ENCODE data around the gene ST8SIA2.

Gene ST8SIA2

DNA sequence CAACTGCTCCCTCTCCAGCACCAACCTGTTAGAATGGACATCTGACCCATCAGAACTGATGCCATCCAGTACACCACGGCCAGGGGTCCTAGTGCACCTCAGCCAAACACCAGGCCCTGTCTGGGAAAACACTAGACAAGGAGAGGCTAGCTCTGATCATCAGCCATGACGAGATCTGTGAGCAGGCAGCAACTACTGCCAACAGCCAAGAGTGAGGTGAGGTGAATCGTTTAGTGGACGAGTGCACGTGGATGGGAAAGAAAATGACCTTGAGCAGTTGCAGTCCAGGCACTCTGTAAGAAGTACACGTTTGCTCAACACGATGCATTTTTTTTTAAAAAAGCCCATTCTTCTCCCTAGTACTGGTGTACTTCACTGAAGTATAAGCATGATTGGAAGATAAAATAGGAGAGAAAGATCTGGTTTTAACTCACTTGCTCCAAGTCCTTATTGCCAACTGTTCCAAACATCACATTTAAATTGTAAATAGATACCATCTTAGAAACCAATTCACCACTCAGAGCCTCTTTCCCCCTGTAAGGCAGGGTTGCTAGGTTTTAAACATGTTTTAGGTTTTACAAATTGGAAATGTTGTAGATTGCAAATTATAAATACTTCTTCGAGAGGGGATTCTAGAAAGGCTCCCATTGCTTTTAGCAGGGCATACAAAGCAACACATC is 5.7 kb downstream of the ST8SIA2 start:
- DNase-seq (ENCODE audit: low spot score), result no peak

DNA sequence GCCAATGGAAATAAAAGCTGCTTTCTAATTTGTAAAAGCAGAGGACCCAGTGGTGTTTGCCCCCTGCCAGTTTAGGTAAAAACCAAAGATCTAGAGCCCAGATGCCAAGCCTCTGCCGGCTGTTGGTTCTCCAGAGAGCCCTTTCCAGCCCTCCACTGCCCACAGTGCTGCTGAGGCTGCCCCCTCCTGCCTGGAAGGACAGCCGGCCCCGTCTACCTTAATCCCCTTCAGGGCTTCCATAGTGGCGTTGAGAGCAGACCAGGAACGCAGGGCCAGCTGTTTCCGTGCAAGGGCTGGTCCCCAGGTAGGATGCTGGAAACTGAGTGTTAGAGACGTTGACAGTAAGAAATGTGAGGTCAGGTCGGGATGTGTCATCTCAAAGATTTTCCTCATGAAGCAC is 6.9 kb downstream of the ST8SIA2 start:
- no peak for DNase-seq (ENCODE audit: low spot score)

DNA sequence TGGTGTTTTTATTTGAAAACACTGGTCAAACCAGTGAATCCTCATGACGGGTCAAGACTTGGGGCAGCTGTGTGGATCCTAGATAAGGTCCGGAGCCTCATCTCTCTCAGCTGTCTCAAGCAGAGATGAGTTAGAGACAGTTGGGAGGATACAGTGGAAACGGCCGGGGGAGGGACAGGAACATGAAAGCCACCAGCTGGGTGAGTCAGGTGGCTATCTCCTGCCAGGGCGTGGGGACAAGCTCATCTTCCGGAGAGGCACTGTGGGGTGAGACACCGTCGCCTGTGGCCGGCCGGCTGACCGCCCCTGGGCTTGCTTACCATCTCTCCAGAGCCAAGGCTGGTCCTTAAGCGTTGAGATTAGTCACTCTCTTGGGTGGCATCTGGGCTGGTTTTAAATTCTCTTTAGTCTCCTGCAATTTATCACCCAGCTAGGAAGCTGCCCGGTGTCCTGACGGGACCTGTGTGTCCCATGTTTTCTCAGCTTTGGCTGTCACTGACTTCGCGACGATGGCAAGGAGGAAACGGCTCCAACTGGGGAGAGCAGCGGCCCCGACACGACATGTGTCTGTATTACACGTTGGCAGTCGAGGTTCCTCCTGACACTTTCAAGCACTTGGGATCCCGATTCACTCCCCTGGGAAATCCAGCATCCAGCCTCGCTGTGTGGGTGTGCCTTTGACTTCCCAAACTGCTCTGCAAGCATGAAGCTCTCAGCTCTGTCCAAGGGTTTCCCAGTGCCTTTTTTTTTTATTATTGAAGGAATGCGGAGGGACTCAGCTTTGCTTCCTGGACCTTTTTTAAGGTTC is 7.5 kb downstream of the ST8SIA2 start:
- no peak for DNase-seq (ENCODE audit: low spot score)

DNA sequence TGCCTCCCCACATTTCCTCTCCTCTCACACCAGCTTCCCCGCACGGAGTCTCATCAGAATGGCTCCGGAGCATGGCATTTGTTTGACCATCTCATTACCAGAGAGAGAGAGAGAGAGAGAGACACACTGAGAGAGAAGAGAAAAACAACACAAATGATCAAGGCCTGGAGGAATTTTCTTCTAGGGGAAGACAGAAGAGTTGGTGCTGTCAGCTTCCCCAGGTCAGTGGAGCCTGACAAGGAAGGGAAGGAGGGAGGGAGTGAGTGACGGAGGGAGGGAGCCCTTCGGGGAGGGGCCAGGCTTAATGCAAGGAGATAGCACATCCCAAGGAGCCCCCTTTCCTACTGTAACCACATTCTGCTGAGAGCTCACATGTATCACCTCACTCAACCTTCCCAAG is 9.1 kb downstream of the ST8SIA2 start:
- no peak for DNase-seq (ENCODE audit: low spot score)

DNA sequence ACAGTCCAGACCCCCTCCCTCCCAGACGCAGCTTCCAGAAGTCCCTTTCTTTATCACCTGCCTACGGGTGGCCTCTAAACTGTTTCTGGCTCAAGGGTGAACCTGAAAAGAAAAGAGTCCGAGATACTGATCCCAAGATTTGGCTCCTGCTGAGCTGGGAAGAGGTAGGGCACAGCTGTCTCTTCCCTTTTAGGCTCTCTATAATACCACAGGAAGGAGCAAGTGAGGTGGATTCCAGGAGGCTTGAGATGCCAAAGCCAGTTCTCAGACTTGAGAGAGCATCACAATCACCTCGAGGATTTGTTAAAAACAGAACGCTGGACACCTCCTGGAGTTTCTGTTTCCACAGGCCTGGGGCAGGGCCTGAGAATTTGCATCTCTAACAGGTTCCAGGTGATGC is 12.3 kb downstream of the ST8SIA2 start:
- no peak for DNase-seq (ENCODE audit: low spot score)

DNA sequence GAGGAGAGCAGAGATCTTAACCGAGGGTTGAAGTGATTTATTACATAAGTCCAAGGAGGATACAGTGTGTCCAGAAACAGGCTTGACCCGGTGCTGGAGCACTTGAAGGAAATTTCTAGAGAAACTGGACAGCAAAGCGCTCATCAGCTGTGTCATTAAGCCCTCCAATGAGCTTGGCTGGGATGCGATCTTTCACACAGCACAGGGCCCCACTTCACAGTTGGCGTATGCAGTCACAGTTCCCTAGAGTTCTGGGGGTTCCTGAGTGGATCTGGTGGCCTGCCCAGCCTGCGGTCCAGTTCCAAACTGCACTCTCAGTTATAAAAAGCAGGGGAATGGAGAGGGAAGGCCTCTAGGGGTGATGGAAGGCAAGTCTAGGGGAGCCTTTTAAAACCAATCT is 13.6 kb downstream of the ST8SIA2 start:
- no peak for DNase-seq (ENCODE audit: low spot score)

DNA sequence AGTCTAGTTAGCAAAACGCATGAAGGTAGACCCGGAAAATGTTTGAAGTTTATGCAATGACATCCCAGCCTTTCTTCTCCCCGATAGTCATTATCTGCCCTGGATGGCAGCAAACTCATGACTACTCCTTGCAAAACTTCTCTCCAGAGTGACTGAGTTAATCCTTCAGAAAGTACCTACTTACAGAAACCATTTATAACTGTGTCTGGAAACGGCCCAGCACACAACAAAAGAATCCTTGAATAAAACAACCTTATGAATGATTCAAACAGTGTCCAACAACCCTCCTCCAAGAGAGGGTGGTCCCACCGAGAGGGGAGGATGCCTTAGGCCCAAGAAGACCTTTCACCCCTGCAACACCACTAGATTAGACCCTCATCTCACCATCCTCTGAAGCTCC is 14.2 kb downstream of the ST8SIA2 start:
- DNase-seq (ENCODE audit: low spot score), result no peak

DNA sequence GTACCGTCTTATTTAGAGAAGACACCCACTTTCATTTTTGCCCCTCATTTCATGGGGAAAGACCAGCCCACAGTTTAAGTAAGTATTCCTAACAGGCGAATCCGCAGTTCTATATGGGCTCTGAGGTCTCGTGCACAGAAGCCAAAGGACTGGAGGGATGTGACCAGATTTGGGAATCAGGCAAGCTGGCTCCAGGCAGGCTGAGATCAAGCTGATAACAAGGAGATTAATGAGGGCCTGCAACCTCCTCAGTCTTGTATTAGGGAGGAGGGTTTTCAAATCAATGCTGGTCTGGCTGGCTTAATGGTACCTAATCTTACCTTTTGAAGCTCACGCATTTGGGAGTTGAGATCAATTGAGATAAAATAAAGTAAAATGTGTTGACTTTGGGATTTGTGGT is 15.3 kb downstream of the ST8SIA2 start:
- DNase-seq (ENCODE audit: low spot score), result no peak

DNA sequence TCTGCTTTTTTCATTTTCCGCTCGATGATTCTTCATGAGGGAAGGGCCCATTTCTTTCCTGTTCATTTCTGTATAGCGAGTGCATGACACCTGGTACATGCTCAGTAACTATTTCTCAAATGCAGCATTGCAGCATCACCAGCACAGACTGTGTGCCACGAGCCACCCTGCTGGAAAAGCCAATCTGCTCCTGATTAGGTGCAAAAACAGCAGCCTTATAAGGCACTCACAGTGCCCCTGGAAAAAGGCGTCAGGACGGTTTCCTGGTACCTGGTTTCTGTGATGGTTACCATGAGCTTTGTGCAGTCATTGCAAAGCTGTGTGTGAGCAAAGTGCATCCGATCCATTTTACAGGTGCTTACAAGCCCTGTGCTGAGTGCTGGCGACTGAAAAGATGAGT is 15.8 kb downstream of the ST8SIA2 start:
- no peak for DNase-seq (ENCODE audit: low spot score)

DNA sequence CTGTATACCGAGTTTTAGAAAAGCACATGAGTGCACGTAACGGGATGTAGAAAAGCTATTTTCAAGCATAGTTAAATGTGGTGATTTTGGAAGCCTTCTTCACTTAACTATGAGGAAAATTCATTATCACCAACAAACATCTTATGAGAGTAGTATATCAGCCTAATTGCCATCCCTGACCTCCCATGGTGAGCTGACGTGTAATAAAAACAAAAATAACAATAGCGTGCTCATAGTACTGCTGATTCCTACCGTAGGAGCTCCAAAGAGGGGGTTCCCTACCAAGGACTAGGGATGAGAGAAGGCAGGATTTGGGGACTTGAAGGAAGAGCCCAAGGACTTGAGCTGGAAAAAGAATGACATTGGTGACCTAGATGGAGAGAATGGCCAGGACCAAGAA is 16.9 kb downstream of the ST8SIA2 start:
- no peak for DNase-seq (ENCODE audit: low spot score)

DNA sequence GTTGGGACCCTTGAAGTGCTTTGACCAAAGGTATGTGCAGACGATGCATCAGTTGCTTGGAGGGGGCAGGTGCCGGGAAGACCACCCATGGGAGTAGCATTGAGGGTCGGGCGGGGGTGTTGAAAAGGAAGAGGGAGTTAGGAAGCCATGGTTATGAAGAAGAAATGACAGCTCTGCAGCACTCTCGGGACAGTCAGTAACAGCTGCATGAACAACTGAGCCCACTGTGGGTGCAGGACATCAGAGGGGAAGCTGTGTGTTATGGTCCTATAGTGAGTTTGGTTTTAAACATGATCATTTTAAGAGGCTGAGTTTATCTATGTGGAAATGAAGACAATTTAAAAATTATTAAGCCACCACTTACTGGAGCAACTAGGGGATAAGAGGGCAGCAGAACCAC is 17.6 kb downstream of the ST8SIA2 start:
- DNase-seq (ENCODE audit: low spot score), result no peak

DNA sequence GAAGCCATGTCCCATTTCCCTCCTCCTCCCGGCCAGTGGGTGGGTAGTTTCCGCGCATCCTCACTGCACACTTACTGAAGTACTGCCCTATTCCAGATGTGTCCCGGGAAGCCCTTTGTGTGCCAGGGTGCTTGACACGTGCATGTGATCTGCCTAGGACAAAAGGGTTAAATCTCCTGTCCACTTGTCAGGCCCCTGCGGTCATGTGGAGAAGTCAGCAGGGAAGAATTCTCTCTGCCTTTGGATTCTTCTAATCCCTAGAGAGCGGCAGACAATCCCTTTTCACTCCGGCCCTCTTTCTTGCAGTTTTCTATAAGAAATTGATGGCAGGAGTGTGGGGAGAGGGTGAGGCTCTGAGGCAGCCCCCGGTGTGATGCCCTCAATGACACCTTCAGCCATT is 19.8 kb downstream of the ST8SIA2 start:
- DNase-seq (ENCODE audit: low spot score), result no peak

DNA sequence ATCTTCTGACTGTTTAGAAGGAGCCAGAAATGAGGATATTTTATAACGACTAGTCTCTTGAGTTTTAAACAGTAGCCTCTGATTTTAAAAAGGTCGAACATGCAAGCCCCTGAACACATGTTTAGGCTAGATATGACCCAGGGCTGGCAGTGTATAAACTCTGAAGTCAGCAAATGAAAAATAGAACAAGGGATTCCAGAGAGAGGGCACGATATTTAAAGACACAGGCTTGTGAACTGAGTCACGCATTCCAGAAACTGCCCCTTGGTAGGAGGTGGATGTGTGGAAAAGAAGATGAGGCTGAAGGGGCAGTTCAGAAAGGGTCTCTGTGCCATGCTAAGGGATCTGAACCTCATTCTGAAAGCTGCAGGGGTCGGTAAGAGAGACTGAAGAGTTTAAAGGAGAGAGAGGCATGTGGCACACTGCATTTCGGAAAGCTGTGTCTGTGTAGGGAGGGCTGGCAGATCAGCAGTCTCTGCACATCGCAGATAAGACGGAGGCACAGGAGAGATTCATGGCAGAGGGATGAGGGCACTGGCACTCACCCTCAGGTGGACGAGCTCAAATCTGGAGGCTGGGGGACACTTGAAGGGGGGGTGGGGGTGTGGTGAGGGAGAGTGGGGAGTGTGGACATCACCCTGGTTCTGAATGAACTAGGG is 22.1 kb downstream of the ST8SIA2 start:
- DNase-seq (ENCODE audit: low spot score), result no peak

DNA sequence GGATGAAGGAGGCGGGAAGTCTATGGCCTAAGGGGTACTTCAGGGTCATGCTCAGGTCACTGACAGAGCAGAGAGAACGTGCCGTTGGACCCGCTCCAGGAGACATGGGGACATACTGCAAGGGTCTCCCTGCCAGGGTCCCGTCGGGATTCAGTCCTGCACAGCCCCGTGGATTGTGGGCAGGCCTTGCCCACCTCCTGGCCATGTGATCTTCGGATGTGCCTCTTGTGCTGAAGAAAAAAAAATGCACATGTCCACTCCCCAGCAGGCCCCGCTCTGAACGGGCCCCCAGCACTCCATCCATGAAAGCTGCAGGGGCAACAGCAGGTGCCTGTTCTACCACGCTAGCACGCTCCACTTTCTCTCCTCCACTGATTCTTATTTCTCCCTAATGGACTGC is 22.9 kb downstream of the ST8SIA2 start:
- DNase-seq (ENCODE audit: low spot score), result no peak

DNA sequence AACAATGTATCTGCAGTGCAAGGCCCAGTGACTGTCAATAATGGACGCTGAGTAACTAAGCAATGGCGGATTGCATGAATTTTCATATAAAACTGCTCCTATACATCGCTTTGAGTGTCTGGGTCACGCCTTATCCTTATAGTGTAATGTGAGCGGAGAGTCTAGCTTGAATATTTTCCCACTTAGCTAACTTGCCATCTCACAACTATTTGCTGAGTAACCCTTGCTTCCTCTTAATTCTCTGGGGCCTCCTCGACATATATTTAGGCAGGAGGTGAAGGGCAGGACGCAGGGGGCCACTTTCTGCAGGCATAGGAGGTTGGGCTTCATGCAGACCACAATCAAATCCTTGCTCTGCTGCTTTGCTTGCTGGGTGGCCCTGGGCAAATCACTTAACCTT is 24.0 kb downstream of the ST8SIA2 start:
- no peak for DNase-seq (ENCODE audit: low spot score)

DNA sequence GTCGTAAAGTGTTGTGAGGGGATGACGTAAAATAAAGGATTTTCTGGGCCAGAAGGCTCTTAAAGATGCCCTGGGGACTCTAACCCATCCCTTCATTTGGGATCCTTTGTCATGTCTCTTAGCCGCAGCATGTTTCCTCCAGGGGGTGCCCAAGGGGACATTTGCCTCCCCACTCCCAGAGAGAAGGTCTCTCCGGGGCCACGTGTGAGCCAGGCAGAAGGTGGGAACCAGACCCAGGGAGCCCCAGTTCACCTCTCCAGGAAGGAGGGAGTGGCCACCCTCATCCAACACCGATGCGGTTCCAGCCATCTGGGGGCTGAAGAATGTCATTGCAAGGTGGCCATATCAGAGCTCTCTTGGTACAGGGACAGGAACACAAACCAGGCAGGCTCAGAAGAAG is 25.2 kb downstream of the ST8SIA2 start:
- DNase-seq (ENCODE audit: low spot score), result no peak

DNA sequence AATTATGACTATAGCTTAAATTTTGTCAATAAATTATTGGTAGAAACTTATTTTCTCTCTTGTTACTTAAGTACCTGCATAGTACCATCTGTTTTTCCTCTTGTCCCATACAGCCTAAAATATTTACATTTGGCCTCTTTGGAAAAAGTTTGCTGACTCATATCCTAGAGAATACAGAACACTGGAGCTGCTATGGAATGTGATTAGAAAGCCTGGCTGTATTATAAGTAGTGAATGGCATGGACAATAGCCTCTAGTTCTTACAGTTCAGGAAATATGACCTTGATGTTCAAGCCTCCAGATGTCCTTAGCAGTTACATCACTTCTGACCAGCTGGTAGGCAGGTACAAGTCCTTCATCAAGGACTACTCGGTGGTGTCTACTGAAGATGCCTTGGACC is 28.3 kb downstream of the ST8SIA2 start:
- DNase-seq (ENCODE audit: low spot score), result no peak

DNA sequence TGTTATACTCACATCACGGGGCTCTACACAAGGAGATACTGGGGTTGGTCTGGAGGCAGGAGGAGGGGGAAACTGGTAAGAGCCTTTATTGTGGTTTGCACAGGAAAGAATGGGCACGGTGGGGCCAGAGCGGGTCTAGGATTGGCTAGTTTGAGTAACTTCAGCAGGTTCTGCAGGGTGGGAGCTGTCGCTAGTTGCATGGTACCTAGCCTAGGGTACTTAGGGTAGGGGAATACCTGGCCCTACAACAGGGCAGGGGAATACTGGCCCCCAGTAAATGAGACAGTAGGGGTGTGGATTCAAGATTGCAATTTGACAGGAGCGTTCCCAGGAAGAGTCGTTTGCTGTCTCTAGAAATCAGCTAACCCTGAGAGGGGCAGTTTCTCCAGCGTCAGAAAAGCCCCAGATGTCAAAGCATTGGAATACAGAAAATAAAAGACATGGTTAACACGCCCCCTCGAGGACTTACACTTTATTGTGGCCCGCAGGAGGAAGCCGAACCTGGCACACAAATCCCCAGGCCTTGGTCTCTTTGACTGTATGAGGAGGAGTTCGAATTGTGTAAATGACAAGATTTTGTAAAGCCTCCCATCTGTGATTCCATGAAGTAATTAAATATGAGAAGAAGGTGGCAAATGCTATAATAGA is 32.0 kb downstream of the ST8SIA2 start:
- no peak for DNase-seq (ENCODE audit: low spot score)

DNA sequence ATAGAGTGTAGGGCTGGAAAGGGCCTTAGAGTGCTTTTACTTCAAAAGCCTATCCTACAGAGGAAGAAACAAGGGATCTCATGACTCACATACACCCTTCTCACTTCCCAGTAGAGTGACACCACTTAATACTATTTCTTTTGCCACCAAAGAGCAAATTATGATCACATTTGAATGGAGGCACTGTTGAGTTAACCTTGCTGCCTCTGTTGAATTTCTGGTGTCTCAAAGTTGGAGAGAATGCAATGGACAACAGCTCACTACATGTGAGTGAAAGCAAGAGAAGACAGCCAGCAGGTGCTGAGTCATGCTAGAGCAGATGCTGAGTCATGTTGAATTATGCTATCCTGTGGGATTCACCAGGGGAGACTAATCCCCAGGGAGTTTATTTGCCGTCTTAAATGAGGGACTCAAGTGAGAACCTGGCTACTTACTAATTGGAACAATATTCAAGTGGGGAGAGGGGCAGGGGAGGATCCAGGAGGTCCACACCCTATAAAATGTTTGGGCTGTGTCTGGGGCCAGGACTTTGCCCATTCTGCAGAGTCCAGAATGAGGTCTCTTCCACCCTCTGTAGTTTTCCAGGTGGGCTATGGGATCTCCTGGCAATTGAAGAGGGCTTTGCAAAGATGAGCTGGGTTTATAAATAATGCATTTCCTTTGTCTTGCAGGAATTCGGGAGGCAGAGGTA is 35.8 kb downstream of the ST8SIA2 start:
- DNase-seq (ENCODE audit: low spot score), result peak; percentile 29

DNA sequence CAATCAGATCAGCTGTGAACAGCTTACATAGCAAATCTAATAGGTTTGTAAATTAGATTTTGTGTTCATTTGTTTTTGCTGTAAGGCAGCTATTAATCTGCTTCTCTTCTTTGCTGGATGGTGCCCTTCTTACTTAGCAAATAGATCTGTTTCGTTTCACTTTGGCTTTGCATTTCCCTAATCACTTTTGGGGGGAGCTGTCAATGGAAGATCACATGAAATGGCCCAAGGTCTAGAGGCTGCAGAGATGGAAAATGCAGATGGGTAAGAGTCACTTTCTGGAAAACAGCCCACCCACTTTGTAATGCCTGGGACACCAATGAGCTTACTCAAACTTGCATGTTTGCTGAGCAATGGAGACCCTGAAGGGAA is 36.4 kb downstream of the ST8SIA2 start:
- no peak for DNase-seq (ENCODE audit: low spot score)

DNA sequence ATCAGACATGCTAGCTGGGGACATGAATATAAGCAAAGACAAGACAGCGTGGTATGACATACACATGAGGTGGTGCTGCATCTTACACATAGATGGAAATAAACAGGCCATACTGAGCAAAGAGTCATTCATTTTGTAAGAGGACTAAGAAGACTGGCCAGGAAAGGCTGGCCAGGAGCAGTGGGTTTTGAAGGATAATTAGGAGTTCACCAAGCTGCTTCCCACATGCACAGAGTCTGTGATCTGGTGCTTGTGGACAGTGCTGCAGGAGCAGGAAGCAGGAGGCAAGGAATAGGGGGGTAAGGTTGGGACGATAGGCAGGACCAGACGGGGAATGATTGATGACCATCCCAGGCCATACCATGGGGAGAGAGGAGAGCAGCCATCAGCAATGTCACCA is 41.5 kb downstream of the ST8SIA2 start:
- DNase-seq (ENCODE audit: low spot score), result no peak

DNA sequence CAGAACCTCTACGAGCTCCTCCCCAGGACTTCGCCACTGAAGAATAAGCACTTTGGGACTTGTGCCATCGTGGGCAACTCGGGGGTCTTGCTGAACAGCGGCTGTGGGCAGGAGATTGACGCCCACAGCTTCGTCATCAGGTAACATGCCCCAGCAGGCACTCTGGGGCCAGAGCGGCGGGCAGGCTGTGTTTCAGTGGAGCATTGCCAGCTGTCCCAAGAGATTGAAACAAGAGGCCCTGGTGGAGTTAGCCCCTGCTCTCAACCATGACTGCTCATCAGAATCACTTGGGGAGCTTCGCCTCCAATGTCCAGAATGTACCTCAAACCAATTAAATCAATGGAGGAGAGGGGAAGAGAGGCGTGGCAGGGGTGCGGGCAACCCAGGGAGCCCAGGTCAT is 44.8 kb downstream of the ST8SIA2 start:
- no peak for DNase-seq (ENCODE audit: low spot score)
